AG09319 (cell line): Measurements from ENCODE around the gene CRIP1.
A peak's percentile ranks its signal among the peaks of the same experiment; 100 is the strongest.

Source experiments
- DNase-seq: peaks from one replicate; pipeline ENCODE4 v3.0.0-alpha.2; 2010; ENCODE audit warnings: low read depth; ENCODE audit errors: extremely low read depth
- TF ChIP-seq, protein P1 (sequence below): IDR thresholded peaks from 2 replicates; pipeline ENCODE4 v1.5.1; 2011; ENCODE audit warnings: low read depth, mild to moderate bottlenecking, inconsistent platforms, low read length, moderate library complexity

CRIP1 gene

DNA sequence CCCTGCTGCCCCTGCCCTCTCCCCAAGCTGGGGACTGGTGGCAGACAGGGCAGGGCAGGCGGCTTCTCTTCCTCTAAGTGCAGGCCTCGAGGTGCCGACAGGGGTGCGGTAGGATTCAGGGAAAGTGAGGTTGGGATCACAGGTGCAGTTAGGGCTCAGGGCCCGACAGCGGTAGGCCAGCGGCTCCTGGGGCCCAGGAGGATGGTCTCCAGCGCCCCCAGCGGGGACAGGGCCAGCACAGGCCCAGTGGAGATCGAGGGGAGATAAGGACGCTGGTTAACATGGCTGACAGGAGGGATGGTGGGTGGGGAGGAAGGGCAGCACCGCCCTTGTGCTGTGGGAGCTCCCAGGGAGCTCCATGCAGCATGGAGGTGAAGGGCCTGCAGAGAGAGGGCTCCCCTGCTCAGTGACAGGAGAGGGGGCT is 935 bp upstream of the CRIP1 start:
- no peak for DNase-seq
- TF ChIP-seq, protein P1, sequence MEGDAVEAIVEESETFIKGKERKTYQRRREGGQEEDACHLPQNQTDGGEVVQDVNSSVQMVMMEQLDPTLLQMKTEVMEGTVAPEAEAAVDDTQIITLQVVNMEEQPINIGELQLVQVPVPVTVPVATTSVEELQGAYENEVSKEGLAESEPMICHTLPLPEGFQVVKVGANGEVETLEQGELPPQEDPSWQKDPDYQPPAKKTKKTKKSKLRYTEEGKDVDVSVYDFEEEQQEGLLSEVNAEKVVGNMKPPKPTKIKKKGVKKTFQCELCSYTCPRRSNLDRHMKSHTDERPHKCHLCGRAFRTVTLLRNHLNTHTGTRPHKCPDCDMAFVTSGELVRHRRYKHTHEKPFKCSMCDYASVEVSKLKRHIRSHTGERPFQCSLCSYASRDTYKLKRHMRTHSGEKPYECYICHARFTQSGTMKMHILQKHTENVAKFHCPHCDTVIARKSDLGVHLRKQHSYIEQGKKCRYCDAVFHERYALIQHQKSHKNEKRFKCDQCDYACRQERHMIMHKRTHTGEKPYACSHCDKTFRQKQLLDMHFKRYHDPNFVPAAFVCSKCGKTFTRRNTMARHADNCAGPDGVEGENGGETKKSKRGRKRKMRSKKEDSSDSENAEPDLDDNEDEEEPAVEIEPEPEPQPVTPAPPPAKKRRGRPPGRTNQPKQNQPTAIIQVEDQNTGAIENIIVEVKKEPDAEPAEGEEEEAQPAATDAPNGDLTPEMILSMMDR = no peak

DNA sequence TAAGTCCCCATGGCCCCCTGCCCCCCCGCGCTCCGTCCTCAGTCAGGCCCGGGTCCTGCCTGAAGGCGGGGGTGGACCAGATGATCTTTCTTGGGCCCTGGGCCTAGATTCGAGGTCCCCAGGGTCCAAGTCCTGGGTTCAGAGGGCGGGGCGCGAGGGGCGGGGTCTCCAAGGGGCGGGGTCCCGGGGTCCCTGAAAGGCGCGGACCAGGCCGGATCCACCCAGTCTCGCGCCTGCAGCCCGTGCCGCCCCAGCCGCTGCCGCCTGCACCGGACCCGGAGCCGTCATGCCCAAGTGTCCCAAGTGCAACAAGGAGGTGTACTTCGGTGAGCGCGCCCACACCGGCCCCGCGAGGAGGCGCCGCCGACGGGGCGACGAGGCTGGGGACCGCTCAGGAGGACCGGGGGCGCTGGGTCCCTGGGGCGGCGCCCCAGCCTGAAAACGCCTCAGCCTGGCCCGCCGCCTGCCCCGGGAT is 325 bp downstream of the CRIP1 start:
- TF ChIP-seq, protein P1 = no peak
- DNase-seq = no peak

- TF ChIP-seq, protein P1 = no peak
- no peak for DNase-seq
These were observed 831 bp downstream of the CRIP1 start for GRCh38 chr14:105487449-105487985.

DNA sequence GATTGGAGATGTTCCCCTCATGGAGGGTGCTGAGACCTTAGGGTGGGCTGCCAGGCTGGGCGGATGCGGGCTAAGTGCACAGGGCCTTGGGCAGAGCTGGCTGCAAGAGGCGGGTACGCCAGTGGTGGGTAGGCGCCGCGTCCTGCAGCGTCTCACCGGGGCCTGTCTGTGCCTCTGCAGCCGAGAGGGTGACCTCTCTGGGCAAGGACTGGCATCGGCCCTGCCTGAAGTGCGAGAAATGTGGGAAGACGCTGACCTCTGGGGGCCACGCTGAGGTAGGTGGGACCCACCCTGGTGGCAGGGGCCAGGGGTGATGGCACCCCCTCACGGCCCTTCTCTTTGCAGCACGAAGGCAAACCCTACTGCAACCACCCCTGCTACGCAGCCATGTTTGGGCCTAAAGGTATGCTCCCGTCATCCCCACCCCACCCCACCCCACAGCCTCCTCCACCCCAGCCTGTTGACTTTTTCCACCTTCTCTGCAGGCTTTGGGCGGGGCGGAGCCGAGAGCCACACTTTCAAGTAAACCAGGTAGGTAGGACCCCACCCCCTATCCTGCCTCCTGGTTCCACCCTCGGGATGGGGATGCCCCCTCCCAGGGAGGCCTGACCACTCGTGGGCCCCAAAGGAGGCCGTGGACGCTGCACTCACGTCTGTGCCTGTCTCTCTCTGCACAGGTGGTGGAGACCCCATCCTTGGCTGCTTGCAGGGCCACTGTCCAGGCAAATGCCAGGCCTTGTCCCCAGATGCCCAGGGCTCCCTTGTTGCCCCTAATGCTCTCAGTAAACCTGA is 1.5 kb downstream of the CRIP1 start:
- TF ChIP-seq, protein P1 = no peak; the same call in 1 of the 2 replicates
- no peak for DNase-seq

GRCh38 chr14:105488781-105489541 is 2.3 kb downstream of the CRIP1 start:
- TF ChIP-seq, protein P1 = no peak
- DNase-seq = no peak

DNA sequence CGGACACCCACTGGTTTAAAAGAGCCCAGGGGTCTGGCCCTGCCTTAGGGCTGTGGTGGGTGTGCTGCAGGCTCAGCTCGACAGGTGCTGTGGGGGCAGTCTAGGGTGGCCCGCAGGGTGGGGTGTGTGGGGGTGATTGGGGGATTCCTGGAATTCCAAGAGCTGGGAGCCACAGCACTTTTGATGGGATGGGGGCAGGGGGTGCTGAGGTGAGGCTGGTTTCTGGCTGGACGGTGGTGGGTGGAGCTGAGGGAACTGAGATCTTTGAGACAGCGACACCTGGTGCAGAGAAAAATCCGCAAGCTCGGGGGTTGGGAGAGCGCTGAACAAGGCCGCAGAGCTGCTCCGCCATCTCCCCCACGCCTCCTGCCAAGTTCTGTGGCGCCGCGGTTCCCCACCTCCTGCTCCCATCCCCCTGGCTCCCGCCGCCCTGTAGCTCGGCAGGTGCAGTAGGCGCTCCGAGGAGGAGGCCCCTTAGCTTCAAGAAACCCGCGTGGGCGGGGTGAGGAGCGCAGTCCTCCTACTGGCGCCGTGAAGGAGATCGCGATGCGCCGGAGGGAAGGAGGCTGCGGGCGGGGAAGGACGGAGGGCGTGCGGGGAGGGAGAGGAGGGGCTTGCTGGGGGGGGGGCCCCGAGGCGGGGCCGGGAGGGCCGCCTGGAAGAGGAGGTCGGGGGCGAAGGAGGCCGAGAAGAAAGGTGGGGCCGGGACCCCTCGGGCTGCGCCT is 3.0 kb downstream of the CRIP1 start:
- TF ChIP-seq, protein P1 = peak; percentile 64
- peak; percentile 48 for DNase-seq

- DNase-seq = no peak
- TF ChIP-seq, protein P1 = no peak
These were observed 3.5 kb downstream of the CRIP1 start for GRCh38 chr14:105490267-105490571.
